HUES6 (cell line): Measurements from ENCODE around the gene PLA2G5.

Experiments
- H3K27ac ChIP-seq: 2 replicates; pipeline ENCODE4 v1.7.0; 2013; ENCODE audit warnings: low read depth, mild to moderate bottlenecking, low read length, inconsistent platforms
- H3K27me3 ChIP-seq: 2 replicates; pipeline ENCODE4 v1.6.1; 2013; ENCODE audit warnings: low read length; ENCODE audit not compliant: control insufficient read depth, insufficient read depth
- H3K36me3 ChIP-seq: 2 replicates; pipeline ENCODE4 v1.6.1; 2013; ENCODE audit warnings: low read length; ENCODE audit not compliant: control insufficient read depth, insufficient read depth
- H3K4me1 ChIP-seq: 2 replicates; pipeline ENCODE4 v1.6.1; 2013; ENCODE audit warnings: low read length; ENCODE audit not compliant: control insufficient read depth, insufficient read depth
- H3K4me3 ChIP-seq: 2 replicates; pipeline ENCODE4 v1.5.1; 2013; ENCODE audit warnings: low read depth, low read length
- H3K9ac ChIP-seq: one replicate; pipeline ENCODE4 v1.6.1; 2013; ENCODE audit warnings: mild to moderate bottlenecking, low read length
- H3K9me3 ChIP-seq: 2 replicates; pipeline ENCODE4 v1.6.1; 2013; ENCODE audit warnings: low read depth, low read length; ENCODE audit not compliant: control insufficient read depth, insufficient read depth

The PLA2G5 gene

GRCh38 chr1:20090641-20091040, 20.6 kb downstream of the PLA2G5 start:
- Histone ChIP-seq H3K36me3 (no peaks in the 10 kb centered on the region), H3K9me3 (peaks cover 43% of the 10 kb centered on the region), H3K27me3 (no peaks in the 10 kb centered on the region), H3K4me1 (no peaks in the 10 kb centered on the region), H3K27ac (no peak overlapping the region), H3K4me3 (no peak overlapping the region), H3K9ac (no peak overlapping the region)

DNA sequence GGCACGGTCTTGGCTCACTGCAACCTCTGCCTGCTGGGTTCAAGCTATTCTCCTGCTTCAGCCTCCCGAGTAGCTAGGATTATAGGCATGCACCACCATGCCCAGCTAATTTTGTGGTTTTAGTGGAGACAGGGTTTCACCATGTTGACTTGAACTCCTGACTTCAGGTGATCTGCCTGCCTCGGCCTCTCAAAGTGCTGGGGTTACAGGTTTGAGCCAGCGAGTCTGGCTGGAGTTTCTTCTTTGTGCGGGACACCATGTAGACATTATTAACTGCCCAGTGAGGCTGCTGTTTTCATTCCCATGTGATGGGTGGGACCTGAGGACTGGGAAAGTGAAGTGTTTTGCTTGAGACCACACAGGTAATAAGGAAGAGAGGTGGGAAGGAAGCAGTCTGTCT, 23.3 kb downstream of the PLA2G5 start:
- H3K27ac ChIP-seq: no peak overlapping the region
- H3K27me3 ChIP-seq: no peaks in the 10 kb centered on the region
- no peak overlapping the region for H3K4me3 ChIP-seq
- peaks cover 69% of the 10 kb centered on the region for H3K9me3 ChIP-seq
- H3K9ac ChIP-seq: no peak overlapping the region
- H3K4me1 ChIP-seq: no peaks in the 10 kb centered on the region
- no peaks in the 10 kb centered on the region for H3K36me3 ChIP-seq

- no peaks in the 10 kb centered on the region for H3K27me3 ChIP-seq
- H3K36me3 ChIP-seq: no peaks in the 10 kb centered on the region
- no peak overlapping the region for H3K9ac ChIP-seq
- peaks cover 76% of the 10 kb centered on the region for H3K9me3 ChIP-seq
- H3K27ac ChIP-seq: no peak overlapping the region
- no peak overlapping the region for H3K4me3 ChIP-seq
- H3K4me1 ChIP-seq: no peaks in the 10 kb centered on the region
Observed at GRCh38 chr1:20093940-20094391, 24.0 kb downstream of the PLA2G5 start.

- Histone ChIP-seq H3K36me3 (no peaks in the 10 kb centered on the region), H3K9ac (no peak overlapping the region), H3K27ac (no peak overlapping the region), H3K4me1 (no peaks in the 10 kb centered on the region), H3K27me3 (no peaks in the 10 kb centered on the region), H3K4me3 (no peak overlapping the region), H3K9me3 (peaks cover 70% of the 10 kb centered on the region)
Observed at GRCh38 chr1:20095564-20096434, 25.8 kb downstream of the PLA2G5 start.

DNA sequence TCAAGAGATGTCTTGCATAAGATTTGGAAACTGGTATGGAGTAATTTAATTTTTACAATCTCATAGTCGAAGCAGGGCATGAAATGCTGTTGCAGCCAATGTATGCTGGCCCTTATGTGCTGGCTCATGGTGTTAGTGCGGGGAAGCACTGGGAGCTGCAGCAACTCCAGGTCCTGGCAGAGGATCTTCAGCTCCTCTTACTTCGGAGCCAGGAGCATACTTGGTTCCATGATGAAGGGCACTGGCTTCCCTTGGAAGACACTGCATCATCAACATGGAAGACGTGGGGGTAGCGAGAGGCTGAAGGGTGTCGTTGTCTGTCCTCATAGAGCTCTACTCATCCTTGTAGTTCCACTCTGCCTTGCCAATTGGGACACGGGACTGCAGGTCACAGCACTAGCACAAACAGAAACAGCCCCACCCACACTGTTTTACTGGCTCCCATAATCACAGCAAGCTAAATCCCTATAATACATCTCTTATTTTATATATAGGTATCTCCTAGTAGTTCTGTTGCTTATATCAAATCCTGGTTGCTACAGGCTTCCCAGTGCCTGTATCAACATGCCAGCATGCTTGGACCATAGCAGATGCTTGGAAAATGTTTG, 26.9 kb downstream of the PLA2G5 start:
- H3K36me3 ChIP-seq: no peaks in the 10 kb centered on the region
- peaks cover 70% of the 10 kb centered on the region for H3K9me3 ChIP-seq
- H3K4me1 ChIP-seq: no peaks in the 10 kb centered on the region
- H3K27me3 ChIP-seq: no peaks in the 10 kb centered on the region
- H3K27ac ChIP-seq: no peak overlapping the region
- H3K9ac ChIP-seq: no peak overlapping the region
- H3K4me3 ChIP-seq: no peak overlapping the region

GRCh38 chr1:20099533-20099932, 29.5 kb downstream of the PLA2G5 start:
- Histone ChIP-seq H3K36me3 (no peaks in the 10 kb centered on the region), H3K9me3 (peaks cover 53% of the 10 kb centered on the region), H3K27ac (no peak overlapping the region), H3K4me3 (no peak overlapping the region), H3K27me3 (no peaks in the 10 kb centered on the region), H3K4me1 (no peaks in the 10 kb centered on the region), H3K9ac (no peak overlapping the region)

DNA sequence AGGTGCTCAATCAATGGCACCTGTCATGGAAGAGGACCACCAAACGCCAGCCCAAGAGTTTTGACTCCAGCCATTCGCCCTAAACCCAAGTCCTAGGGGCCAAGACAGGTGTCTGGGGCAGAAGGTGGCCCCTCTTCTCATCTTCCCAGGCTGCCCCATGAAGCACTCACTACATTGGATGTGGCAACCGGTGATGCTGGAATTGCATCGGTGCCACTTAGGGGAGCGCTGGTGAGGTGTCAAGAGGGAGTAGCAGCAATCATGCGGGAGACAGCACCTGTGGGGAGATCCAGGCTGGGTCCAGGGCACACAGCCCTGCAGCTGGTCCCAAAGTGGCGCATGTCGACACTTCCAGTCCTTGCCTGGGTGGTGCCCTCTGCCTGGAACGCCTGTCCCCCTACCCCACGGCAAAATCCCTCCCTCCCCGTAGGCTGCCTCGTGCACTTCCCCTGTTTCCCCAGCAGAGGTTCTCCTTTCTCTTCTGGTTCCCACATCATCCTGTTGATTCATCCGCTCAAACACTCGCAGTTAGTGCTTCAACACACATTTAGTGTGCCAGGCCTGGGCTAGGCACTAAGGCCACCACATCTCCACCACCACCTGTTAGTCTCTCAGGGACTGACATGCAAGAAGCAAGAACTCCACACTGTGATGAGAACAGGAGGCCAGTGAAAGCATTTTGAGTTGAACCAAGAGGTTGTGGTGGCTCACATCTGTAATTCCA, 30.8 kb downstream of the PLA2G5 start:
- Histone ChIP-seq H3K9me3 (peaks cover 40% of the 10 kb centered on the region), H3K9ac (no peak overlapping the region), H3K36me3 (no peaks in the 10 kb centered on the region), H3K27ac (no peak overlapping the region), H3K4me3 (no peak overlapping the region), H3K4me1 (no peaks in the 10 kb centered on the region), H3K27me3 (no peaks in the 10 kb centered on the region)

GRCh38 chr1:20102875-20103274, 32.9 kb downstream of the PLA2G5 start:
- peaks cover 24% of the 10 kb centered on the region for H3K9me3 ChIP-seq
- H3K27me3 ChIP-seq: no peaks in the 10 kb centered on the region
- no peak overlapping the region for H3K27ac ChIP-seq
- no peak overlapping the region for H3K4me3 ChIP-seq
- H3K9ac ChIP-seq: no peak overlapping the region
- H3K4me1 ChIP-seq: no peaks in the 10 kb centered on the region; the same call in 1 of the 2 replicates
- no peaks in the 10 kb centered on the region for H3K36me3 ChIP-seq

DNA sequence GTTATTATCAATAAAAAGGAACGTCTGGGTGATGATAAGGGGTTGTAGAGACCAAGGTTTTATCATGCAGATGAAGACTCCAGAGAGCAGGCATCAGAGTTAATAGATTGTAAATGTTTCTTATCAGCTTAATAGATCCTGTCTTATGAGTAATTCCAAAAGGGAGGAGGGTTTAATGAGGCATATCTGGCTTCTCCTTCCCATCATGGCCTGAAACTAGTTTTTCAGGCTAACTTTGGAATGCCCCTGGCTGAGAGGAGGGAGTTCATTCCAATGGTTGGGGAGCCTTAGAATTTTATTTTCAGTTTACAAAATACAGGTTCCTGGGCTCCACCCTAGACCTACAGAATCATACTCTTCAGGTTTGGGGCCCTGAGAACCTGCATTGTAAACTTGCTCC, 35.9 kb downstream of the PLA2G5 start:
- Histone ChIP-seq H3K9ac (no peak overlapping the region), H3K36me3 (no peaks in the 10 kb centered on the region), H3K27me3 (no peaks in the 10 kb centered on the region), H3K27ac (no peak overlapping the region), H3K9me3 (0 out of 2 replicates have a peak, but pooled peaks cover 7% of the 10 kb centered on the region), H3K4me3 (no peak overlapping the region), H3K4me1 (no peaks in the 10 kb centered on the region; the same call in 1 of the 2 replicates)

DNA sequence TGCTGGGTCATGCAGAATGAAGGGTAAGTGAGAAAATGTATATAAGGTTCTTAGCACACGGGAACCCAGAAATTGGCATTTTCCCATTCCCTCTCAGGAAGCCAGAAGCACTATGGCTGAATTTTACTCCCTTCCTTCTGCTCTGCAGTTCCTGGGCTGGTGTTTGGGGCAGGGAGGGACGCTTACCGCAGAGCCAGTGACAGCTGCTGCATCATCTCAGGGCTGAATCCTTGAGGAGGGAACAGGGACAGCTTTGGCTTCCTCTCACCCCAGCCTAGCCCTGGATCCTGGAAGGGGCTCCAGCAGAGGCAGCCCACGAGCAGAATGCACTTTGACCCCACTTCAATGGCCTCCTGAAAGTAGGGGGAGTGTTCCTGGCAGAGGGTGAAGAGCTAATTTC, 37.4 kb downstream of the PLA2G5 start:
- Histone ChIP-seq H3K27me3 (no peaks in the 10 kb centered on the region), H3K4me3 (no peak overlapping the region), H3K36me3 (no peaks in the 10 kb centered on the region), H3K27ac (no peak overlapping the region), H3K9me3 (0 out of 2 replicates have a peak, but pooled peaks cover 7% of the 10 kb centered on the region), H3K4me1 (no peaks in the 10 kb centered on the region; the same call in 1 of the 2 replicates), H3K9ac (no peak overlapping the region)

GRCh38 chr1:20107796-20108195, 37.8 kb downstream of the PLA2G5 start:
- Histone ChIP-seq H3K27ac (no peak overlapping the region), H3K4me1 (no peaks in the 10 kb centered on the region; the same call in 1 of the 2 replicates), H3K9ac (no peak overlapping the region), H3K36me3 (no peaks in the 10 kb centered on the region), H3K4me3 (no peak overlapping the region), H3K9me3 (0 out of 2 replicates have a peak, but pooled peaks cover 7% of the 10 kb centered on the region), H3K27me3 (no peaks in the 10 kb centered on the region)
